HL-60 (cell line): ENCODE data around the gene TYR.
"Not testable (repeated sequence)": the region's sequence is repeated elsewhere in the genome, so short reads cannot be mapped to it uniquely, and the experiment has no call there.

ENCODE experiments used
- DNase-seq, 2 experiments: peaks; one replicate each; pipeline ENCODE4 v3.0.0-alpha.2; 2010 to 2020; ENCODE audit warnings: low read depth in 1 of 2, low spot score in 1 of 2
- H3K27ac ChIP-seq: fragments of 250-450 bp; sonication (Bioruptor Pico); replicated peaks from 2 replicates; pipeline ENCODE4 v1.5.1; 2020; ENCODE audit warnings: mild to moderate bottlenecking, moderate library complexity
- H3K27me3 ChIP-seq: fragments of 250-450 bp; sonication (Bioruptor Pico); 2 replicates; pipeline ENCODE4 v1.5.1; 2021; ENCODE audit warnings: mild to moderate bottlenecking, moderate library complexity; ENCODE audit not compliant: insufficient read depth, poor library complexity, severe bottlenecking
- H3K4me3 ChIP-seq: replicated peaks from 2 replicates; pipeline ENCODE4 v1.5.1; 2011; ENCODE audit warnings: mild to moderate bottlenecking, control low read depth, low read length; ENCODE audit not compliant: insufficient read depth

The TYR gene

GRCh38 chr11:89333704-89334103 is 156.0 kb downstream of the TYR start:
- not testable (repeated sequence) for H3K27ac ChIP-seq, DNase-seq, H3K4me3 ChIP-seq, H3K27me3 ChIP-seq

GRCh38 chr11:89337100-89337650 is 159.5 kb downstream of the TYR start:
- not testable (repeated sequence) for H3K27ac ChIP-seq

GRCh38 chr11:89338073-89338472 is 160.4 kb downstream of the TYR start:
- not testable (repeated sequence) for H3K4me3 ChIP-seq, DNase-seq, H3K27ac ChIP-seq, H3K27me3 ChIP-seq

More at GRCh38 chr11:89337100-89337650, 159.5 kb downstream of the TYR start:
- H3K4me3 ChIP-seq, H3K27me3 ChIP-seq, DNase-seq: not testable (repeated sequence)

- H3K4me3 ChIP-seq, DNase-seq, H3K27me3 ChIP-seq, H3K27ac ChIP-seq: not testable (repeated sequence)
These were observed 162.8 kb downstream of the TYR start for GRCh38 chr11:89340450-89340849.

GRCh38 chr11:89342880-89343572 is 165.4 kb downstream of the TYR start:
- not testable (repeated sequence) for H3K27me3 ChIP-seq, H3K27ac ChIP-seq, DNase-seq, H3K4me3 ChIP-seq
